ENCODE measurements around the gene EIF1.
"Not testable (repeated sequence)": the region's sequence is repeated elsewhere in the genome, so short reads cannot be mapped to it uniquely, and the experiment has no call there.

Gene EIF1

DNA sequence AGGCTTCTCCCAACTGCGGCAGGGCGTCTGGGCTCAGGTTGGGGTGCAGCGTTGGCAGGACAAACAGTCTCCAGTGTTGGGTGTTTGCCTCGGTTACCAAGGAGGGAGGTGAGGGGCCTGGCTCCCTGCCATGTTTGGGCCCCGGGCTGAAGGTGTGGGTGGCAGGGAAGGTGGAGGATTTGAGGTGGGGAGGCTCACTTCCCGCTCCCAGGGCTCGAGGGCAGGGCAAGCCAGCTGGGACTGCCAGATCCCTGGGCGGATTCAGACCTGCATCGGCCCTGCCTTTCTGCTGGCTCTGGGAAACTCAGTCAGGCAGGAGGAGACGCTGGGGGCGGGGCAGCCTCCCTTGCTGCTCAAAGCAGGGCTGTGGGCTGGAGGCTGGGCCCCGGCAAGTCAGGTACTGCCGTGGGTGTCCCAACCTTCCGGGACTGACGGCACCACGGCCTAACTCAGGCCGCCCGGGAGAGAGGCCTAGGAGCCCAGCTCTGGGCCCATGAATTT lies 33.0 kb upstream of the EIF1 start:
- DNase-seq (ENCODE audit: low read depth in 2 of 2), result no peak

DNA sequence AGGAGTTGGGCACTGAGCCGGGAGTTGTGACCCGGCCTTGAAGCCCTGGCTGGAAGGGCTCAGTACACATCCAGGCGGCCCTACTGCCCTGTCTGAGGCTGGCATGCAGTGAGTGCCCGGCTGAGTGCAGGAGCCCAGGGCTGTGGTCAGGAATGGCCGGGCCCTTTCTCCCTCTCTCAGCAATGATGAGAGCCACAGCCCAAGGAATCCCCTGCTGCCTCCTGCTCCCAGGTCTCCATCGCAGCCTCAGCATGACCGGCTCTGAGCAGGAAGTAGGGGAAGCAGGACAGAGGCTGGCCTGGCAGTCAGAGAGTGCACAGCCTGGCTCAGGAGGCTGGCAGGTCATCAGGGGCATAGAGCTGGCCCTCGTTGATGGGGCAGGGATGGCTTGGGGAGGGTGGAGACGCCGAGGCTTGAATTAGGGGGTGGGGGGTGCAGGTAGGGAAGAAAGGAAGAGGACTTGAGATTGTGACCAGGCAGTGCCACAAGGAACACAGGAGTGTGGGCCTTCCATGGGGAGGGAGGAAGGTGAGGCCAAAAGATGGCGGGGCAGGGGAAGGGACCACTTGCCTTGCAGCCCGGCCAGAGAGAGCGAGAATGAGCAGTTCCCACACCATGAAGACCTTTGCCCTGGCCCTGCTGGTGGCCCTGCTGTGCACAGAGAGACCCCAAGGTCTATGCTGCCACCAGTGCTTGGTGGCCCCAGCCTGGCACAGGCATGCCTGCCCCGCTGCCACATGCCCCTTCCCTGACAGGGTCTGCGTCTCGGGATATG lies 32.2 kb upstream of the EIF1 start:
- DNase-seq (ENCODE audit: low read depth in 2 of 2), result no peak

DNA sequence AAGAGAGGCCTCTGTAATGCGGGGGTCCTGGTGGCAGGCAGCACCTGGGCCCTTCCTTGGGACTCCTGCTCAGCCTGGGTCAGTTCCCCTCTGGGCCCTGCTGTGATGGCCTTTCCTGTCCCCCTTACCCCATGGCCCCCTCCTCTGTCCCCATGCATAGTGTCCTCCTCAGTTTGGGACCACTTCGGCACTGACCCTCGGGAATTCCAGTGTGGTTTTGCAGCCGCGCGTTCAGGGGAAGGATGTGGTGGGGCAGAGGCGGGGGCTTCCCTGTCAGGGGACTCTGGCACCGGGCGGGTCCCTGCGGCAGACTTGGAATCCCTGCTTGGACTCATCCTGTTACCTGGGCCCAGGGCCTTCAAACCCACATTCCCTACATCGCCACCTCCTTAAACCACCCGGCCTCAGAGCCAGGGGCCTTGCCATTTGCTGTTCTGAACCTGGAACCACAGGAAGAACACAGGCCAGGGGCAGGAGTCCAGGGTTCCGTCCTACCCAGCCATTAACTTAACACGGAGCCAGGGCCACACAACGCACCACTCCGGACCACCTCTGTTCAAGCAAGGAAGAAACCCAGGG lies 31.4 kb upstream of the EIF1 start:
- no peak for DNase-seq (ENCODE audit: low read depth in 2 of 2)

DNA sequence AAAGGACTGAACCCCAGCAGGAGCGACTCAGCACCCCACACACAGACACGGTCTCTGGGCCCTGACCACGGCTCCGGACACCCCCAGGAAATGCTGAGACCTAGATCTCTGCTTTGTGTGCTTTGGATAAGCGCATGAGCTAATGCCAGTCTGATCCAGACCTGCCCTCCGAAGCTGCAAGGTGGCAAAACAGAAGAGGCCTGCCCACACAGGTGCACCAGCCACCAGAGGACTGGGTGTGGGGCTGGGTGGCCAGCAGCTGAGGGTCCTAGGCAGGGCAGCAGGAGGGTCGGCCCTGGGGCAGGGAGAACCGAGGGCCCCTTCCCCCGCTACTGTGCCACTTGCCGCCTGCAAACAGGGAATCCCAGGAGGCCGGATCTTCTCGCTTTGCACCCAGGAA lies 30.7 kb upstream of the EIF1 start:
- no peak for DNase-seq (ENCODE audit: low read depth in 2 of 2)

DNA sequence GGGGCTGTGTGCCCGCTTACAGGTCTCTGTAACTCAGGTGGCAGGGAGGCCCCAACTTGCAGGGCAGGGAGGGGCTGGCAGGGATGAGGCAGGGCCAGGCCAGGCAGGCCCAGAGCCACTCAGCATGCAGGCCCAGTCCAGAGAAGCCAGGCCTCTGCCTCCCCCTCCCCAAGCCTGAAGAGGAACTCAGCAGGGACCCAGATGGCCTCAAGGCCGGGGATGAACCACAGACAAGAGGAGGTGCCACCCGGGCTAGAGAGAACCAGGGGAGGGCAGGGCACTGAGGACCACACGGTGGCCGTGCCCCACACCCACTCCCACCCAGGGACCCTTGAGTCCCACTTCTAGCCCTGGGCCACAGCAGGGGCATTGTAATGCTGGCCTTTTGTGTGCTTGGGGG lies 29.8 kb upstream of the EIF1 start:
- DNase-seq (ENCODE audit: low read depth in 2 of 2), result no peak

DNA sequence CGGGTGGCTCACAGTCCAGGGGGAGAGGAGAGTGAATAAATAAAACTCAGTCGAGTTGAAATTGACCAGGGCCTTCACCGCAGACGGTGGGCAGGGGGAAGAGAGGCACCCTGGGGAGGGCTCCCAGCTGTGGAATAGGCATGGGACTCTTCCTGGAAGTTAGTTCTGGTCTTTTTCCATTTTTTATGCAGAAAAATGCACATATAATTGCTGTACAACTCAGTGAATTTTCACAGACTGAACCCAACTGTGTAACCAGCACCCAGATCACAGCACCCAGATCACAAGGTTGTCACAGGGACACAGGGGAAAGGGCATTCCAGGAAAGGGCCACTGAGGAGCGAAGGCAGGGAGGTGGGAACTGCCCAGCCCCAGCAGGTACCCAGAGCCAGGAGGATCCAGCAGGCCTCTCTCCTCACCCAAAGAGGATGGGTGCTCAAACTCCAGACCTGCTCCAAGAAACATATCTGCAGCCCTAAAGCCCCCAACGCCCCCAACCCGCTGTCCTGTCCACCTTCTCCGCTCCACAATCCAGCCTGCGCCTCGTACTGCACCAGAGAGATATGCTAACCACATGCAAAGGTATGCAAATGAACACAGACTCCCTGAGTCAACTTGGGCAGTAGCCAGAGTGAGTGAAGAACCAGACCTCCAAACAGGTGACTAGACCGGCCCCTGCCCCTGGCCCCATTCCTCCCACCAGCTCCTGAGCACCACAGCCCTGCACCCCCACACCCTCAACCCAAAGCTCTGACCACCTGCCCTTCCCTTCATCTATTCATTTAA lies 29.1 kb upstream of the EIF1 start:
- DNase-seq (ENCODE audit: low read depth in 2 of 2), result no peak

DNA sequence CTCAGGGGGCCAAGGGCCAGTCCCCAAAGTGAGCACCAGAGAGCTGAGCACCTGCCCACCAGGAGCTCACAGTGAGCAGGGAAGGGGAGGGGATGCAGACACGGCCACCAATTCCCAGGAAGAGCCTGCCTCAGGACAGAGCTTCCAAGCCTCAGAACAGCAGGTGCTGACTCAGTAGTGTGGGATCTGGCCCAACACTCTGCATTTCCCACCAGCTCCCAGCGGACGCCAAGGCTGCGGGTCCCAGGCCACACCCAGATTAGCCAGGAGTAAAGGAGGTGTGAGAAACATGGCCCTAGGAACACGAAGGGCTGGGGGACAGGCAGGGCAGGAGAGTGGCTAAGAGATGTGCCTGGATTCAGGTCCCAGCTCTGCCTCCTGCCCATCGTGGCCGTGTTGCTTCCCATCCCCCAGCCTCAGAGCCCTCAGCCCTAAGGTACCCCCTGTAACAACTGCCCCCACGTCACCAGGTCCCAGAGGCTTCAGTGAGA lies 28.4 kb upstream of the EIF1 start:
- no peak for DNase-seq (ENCODE audit: low read depth in 2 of 2)

DNA sequence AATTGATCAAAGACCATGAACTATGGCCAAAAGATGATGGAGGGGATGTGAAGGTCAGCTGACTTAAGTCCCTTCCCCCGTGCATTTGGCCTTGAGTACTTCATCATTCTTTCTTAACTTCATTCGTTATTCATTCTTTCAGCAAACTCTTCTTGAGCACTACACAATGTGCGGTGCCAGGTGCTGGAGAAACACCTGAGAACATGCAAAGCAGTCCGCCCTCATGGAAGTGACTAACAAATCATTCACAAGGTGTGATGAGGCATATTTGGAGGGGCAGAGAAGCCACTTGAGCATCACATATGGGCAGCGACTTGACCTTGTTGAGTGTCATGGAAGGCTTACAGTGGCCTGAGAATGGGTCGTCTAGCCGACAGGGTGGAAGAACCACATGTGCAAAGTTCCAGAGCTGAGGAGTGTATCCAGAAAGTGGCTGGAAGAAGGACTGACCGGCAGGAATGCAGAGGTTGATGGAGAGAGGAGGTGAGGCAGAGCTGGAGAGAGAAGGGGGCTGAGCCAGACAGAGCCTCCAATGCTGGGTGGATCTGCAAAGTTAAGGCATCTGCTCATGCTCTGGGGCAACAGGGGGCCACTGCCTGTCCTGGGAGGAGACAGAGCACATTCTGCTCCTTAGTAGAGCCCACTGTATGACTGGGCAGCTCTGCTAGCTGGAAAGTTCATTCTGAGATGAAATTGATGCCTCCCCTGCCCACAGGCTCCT lies 25.1 kb upstream of the EIF1 start:
- no peak for DNase-seq (ENCODE audit: low read depth in 2 of 2)

DNA sequence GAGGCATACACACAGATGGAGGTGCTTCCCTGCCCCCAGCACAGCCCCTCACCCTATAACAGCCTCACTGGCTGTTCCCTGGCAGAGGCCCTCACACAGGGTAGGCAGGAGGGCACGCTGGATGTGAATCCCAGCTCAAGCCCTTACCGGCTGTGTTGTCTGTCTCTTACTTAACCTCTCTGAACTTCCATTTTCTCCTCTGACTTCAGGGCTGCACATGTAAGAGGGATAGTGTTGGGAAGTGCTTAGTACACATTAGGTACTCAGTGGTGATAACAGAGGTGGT lies 24.6 kb upstream of the EIF1 start:
- DNase-seq (ENCODE audit: low read depth in 2 of 2), result no peak

DNA sequence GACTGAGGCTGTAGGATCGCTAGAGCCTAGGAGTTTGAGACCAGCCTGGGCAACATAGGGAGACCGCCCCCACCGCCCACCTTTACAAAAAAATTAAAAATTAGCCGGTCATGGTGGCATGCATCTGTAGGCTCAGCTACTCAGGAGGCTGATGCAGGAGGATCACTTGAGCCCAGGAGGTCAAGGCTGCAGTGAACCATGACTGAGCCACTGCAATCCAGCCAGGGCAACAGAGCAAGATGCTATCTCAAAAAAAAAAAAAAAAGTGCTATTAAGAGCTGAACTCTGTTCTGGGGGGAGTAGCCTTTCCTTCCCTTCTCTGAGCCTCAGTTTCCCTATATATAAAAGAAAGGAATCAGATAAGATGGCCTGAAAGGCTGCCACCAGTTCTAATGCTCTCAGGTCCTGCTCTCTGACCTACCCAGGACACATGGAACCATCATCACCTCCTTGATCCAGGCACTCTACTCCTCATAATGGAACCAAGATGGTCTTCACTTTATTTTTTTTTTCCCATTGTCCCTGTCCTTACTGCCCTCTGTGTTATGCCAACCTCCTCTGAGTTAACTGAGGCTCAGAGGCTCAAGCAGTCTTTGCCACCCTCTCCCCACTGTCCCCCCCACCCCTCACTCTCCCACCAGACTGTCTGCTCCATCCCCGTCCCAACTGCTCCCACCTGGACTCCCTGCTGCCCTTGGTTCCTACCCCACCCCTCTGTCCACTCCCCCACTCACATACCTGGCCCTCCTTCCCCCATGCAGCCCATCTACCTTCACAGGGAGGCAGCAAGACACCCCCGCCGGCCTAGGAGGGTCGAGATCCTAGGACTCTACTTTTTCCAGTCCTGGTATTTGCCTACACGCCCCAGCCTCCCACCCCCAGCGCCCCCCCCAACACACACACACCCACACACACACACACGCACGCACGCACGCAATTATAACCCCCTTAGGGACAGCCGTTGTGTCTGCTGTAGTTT lies 23.8 kb upstream of the EIF1 start:
- DNase-seq (ENCODE audit: low read depth in 2 of 2), result no peak

DNA sequence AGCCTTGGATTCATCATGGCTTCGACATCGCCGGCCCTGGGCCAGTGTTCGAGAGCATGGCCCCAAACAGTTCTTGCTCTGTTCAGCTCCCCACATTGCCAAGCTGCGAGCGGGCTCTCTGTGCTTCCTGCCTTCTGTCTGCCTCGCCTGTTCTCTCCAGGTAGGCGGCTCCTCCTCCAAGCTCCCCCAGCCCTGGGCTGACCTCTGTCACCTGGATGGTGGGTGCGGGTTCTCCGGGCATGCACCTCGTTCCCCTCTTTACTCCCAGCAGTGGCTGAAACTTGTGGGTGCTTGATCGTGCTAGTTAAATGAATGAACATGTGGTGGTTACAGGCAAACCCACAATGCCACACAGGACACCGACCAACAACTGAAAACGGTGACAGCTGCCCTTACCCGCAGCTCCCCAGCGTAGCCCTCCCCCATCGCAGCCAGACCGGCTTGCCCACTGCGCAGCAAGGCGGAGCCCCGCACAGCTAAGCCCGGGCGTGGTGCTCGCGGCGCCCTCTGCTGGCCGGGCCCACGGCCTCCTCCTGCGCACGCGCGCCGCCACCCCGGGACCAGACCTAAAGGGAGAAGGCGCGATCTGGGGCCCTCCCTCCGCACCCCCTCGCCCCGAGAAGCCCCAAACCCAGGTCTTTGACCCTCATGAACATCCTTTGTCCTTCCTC lies 23.0 kb upstream of the EIF1 start:
- DNase-seq (ENCODE audit: low read depth in 2 of 2), result peak in 1 of 2 experiments; percentile 42

DNA sequence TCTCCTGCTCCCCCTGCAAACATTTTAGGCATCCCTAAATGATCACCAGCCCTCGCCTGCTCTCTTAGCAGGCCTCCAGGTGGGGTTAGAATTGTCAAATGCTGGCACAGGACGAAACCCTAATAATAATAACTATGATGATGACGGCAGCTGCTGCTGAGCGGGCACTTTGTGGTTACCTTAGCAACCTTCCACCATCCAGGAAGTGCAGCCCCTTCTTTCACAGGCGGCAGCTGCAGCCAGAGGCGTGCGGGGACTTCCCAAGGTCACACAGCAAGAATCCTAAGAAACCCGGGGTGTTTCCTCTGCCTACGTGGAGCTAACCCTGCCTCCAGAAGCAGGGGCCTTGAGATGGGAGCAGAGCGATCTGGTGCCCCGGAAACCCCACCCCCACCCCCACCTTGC lies 22.4 kb upstream of the EIF1 start:
- DNase-seq (ENCODE audit: low read depth in 2 of 2), result no peak

DNA sequence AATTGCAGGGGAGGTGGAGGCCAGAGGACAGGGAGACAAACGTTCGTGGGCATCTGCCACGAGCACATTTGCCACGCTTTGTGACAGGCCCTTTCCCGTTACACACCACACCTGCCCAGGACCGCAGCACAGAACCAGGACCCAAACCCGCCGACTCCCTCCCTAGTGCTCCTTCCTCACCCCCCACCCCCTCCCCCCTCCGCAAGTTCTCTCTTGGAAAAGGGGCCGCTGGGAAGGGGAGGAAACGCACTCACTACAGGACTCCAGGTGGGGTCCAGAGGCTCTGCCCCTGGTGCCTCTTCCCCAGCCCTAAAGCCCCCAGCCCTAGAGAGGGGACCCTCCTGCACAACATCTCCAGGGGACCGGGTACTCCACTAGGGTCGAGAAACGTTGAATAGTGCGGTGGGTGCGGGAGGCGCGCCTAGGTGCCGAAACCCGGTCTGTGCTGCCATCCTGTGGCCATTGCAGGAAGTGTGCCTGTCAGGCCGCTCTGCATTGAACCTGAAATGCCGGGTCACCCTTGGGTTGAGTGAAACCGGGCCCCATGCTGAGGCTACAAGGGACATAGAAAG lies 21.9 kb upstream of the EIF1 start:
- no peak for DNase-seq (ENCODE audit: low read depth in 2 of 2)

DNA sequence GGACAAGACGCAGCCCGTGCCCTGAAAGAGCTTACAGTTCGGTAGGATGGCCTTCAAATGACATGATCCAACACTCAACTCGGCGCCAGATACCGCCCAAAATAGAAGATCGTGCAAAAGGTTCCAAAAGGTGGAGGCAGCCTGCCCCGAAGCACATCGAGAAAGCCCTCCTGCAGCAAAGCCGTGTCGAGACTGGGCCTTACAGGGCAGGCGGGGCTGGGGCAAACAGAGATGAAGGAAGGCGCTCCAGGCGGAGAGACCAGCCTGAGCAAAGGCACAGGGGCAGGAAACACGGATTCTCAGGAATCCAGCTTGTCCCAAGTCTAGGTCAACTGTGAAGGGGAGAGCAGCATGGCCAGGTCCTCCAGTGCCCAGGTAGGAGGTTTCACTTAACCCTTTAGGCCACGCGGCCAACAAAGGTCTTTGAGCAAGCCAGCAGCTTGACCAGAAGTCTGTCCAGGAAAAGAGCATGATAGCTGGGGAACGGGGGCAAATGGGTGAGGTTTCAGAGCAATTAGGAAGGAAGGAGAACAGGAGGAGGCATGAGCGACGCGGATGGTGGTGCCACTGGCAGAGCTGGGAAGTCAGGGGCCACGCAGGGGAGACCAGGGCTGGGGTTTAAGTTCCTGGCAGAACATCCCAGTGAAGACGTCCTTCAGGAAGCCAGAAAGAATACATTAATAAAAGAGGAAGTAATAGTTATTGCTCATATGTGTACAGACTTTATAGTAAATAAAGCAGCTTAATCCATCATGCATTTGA lies 21.2 kb upstream of the EIF1 start:
- no peak for DNase-seq (ENCODE audit: low read depth in 2 of 2)

DNA sequence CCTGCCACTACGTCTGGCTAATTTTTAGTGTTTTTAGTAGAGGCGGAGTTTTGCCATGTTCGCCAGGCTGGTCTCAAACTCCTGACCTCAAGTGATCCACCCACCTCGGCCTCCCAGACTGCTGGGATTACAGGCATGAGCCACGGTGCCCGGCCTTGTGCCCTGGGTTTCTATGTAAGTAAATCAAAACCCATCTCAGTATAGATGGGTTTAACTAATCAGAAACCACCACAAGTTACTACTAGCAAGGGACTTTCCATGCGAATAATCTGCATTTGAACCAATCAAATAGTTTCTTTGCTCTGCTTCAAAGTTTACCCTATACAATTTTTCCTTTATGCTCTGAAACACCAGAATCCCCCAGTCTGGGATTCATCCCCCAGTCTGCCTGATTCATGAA lies 16.5 kb upstream of the EIF1 start:
- no peak for DNase-seq (ENCODE audit: low read depth in 2 of 2)

DNA sequence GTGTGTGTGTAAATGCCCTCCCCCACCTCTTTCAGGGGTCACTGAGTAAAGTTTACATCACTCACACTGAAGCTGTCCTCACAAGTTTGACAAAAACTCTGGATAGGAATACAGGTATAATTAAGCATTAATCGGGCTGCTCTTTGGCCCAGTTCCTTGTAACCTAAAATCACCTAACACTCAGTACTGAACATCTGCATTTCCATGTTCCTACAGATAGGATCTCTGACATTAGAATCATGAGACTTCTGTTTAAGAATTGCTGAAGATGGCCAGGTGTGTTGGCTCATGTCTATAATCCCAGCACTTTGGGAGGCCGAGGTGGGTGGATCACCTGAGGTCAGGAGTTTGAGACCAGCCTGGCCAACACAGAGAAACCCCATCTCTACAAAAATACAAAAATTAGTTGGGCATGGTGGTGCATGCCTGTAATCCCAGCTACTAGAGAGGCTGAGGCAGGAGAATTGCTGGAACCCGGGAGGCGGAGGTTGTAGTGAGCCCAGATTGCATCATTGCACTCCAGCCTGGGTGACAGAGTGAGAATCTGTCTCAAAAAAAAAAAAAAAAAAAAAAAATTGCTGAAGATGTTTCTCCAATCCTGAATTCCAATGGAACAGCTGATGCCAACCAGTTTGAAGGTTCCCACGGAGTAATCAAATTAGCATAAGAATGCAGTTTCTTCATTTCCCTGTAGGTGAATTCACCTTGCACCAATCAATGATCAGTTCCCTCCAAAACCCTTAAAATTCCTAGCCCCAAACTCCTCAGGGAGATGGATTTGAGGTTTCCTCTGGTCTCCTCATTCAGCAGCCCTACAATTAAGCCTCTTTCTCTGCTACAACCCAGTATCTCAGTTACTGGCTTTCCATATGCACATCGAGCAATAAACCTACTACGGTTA lies 13.3 kb upstream of the EIF1 start:
- not testable (repeated sequence) for DNase-seq (ENCODE audit: low read depth in 2 of 2)

DNA sequence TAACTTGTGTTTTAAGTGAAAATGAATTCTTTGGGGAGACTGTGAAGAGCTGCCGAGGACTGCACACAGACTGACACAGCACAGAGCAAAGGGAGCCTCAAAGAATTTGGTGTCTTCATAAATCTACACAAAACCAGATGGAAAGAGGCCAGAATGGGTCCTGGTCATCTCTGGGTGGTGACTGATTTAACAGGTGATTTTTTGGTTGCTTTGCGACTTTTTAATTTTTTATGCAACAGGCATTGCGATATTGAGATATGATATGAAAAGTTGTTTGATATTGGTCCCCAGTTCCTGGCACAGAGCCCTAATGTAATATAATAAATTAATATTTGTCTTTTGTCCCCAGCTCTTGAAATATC lies 12.6 kb upstream of the EIF1 start:
- DNase-seq (ENCODE audit: low read depth in 2 of 2), result no peak

DNA sequence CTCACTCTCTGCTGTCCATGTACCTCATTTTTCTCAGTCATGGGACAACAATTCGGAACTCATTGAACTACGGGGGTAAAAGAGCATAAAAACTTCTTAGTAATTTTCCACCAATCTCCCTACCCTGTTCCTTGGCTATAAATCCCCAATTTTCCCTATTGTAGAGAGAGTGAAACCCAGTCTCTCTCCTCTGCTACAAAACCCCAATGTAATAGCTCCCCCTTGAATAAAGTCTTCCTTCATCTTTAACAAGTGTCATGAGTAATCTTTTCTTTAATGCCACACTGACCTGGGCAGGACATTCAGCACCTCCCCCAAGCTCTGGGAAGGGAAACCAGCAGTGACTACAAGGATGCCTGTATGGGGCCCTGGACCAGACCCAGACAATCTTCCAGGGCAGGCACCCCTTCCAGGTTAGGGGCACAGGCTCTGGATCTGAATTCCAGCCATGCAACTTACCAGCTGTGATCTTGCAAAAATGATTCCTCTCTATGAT lies 10.2 kb upstream of the EIF1 start:
- DNase-seq (ENCODE audit: low read depth in 2 of 2), result no peak
